Smooth muscle cell (in vitro differentiated cells): ENCODE results near the gene EPB41L3. TPM values are rescaled to one million over a fixed set of nuclear protein-coding genes. Genes with fewer than 3 reads are reported as not detected.

ENCODE experiments used
- DNase-seq: peaks from one replicate; lab custom pipeline; 2025; ENCODE audit not compliant: unreplicated experiment; lab: John Stamatoyannopoulos, UW
- H2AFZ ChIP-seq: fragments of 200-600 bp; sonication (generic); 2 replicates; pipeline ENCODE4 v1.6.0; 2016; ENCODE audit warnings: antibody characterized with exemption, low read depth, mild to moderate bottlenecking
- H3F3A ChIP-seq: fragments of 200-600 bp; sonication (generic); 2 replicates; pipeline ENCODE4 v1.6.0; 2017; ENCODE audit warnings: antibody characterized with exemption, low read depth
- H3K27ac ChIP-seq: fragments of 200-600 bp; sonication (generic); 2 replicates; pipeline ENCODE4 v1.5.1; 2016; ENCODE audit warnings: low read depth, mild to moderate bottlenecking
- H3K27me3 ChIP-seq: fragments of 200-600 bp; sonication (generic); 2 replicates; pipeline ENCODE4 v1.6.1; 2016; ENCODE audit warnings: low read depth, mild to moderate bottlenecking
- H3K36me3 ChIP-seq: fragments of 200-600 bp; sonication (generic); 2 replicates; pipeline ENCODE4 v1.5.1; 2016; ENCODE audit warnings: low read depth
- H3K4me1 ChIP-seq: fragments of 200-600 bp; sonication (generic); 2 replicates; pipeline ENCODE4 v1.5.1; 2016; ENCODE audit warnings: low read depth
- H3K4me2 ChIP-seq: fragments of 200-600 bp; sonication (generic); 2 replicates; pipeline ENCODE4 v1.6.0; 2016; ENCODE audit warnings: mild to moderate bottlenecking
- H3K4me3 ChIP-seq: fragments of 200-600 bp; sonication (generic); 2 replicates; pipeline ENCODE4 v1.5.1; 2016; ENCODE audit warnings: mild to moderate bottlenecking
- H3K79me2 ChIP-seq: fragments of 200-600 bp; sonication (generic); 2 replicates; pipeline ENCODE4 v1.6.0; 2016; ENCODE audit warnings: low read depth, mild to moderate bottlenecking
- H3K9ac ChIP-seq: fragments of 200-600 bp; sonication (generic); 2 replicates; pipeline ENCODE4 v1.6.0; 2016; ENCODE audit warnings: low read depth
- H3K9me3 ChIP-seq: fragments of 200-600 bp; sonication (generic); replicated peaks from 2 replicates; pipeline ENCODE4 v1.5.1; 2016; ENCODE audit warnings: low read depth
- H4K20me1 ChIP-seq: fragments of 200-600 bp; sonication (generic); 2 replicates; pipeline ENCODE4 v1.6.0; 2016; ENCODE audit warnings: low read depth
- WGBS: methylation state at CpG from one replicate; pipeline ENCODE4 v1.1.7; 2016; ENCODE audit warnings: low lambda C conversion rate; 5-methylcytosine and 5-hydroxymethylcytosine counted together
- polyA plus RNA-seq: library from polyadenylated mRNA; unstranded; fragments of >200 nt; fragmentation: Nextera tagmentation; extraction: Ambion mirVana; gene quantifications from 2 replicates; pipeline ENCODE4 v1.2.1, GENCODE V29; 2016
- total RNA-seq: library from RNA; depleted of rRNA; stranded (reverse); fragments of >200 nt; gene quantifications from 2 replicates; pipeline ENCODE4 v1.2.3, GENCODE V29; 2014
- TF ChIP-seq, protein P1 (sequence below): fragments of 200-600 bp; sonication (generic); IDR thresholded peaks from 2 replicates; pipeline ENCODE4 v1.5.1; 2017; ENCODE audit warnings: borderline replicate concordance, mild to moderate bottlenecking, antibody characterized with exemption; ENCODE audit not compliant: insufficient read depth, poor library complexity, severe bottlenecking

Gene EPB41L3
- total and polyA plus RNA-seq, 2 experiments from 2014 or later, result 11.5 to 26.9 TPM

- Histone ChIP-seq H3K4me2 (no peak overlapping the region), H3F3A (peaks cover 12% of the 10 kb centered on the region), H3K9ac (no peak overlapping the region), H3K79me2 (peaks cover 49% of the 10 kb centered on the region), H3K27me3 (no peaks in the 10 kb centered on the region), H3K9me3 (no peaks in the 10 kb centered on the region), H4K20me1 (no peaks in the 10 kb centered on the region), H3K4me1 (no peaks in the 10 kb centered on the region), H3K36me3 (no peaks in the 10 kb centered on the region), H2AFZ (no peak overlapping the region), H3K27ac (no peak overlapping the region), H3K4me3 (no peak overlapping the region)
- TF ChIP-seq, protein P1, sequence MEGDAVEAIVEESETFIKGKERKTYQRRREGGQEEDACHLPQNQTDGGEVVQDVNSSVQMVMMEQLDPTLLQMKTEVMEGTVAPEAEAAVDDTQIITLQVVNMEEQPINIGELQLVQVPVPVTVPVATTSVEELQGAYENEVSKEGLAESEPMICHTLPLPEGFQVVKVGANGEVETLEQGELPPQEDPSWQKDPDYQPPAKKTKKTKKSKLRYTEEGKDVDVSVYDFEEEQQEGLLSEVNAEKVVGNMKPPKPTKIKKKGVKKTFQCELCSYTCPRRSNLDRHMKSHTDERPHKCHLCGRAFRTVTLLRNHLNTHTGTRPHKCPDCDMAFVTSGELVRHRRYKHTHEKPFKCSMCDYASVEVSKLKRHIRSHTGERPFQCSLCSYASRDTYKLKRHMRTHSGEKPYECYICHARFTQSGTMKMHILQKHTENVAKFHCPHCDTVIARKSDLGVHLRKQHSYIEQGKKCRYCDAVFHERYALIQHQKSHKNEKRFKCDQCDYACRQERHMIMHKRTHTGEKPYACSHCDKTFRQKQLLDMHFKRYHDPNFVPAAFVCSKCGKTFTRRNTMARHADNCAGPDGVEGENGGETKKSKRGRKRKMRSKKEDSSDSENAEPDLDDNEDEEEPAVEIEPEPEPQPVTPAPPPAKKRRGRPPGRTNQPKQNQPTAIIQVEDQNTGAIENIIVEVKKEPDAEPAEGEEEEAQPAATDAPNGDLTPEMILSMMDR, result no peak
- DNase-seq, result no peak
- 88% methylated on average over 8 of the region's 8 CpGs for WGBS
Measured at GRCh38 chr18:5530629-5531178, 13.1 kb downstream of the EPB41L3 start.

DNA sequence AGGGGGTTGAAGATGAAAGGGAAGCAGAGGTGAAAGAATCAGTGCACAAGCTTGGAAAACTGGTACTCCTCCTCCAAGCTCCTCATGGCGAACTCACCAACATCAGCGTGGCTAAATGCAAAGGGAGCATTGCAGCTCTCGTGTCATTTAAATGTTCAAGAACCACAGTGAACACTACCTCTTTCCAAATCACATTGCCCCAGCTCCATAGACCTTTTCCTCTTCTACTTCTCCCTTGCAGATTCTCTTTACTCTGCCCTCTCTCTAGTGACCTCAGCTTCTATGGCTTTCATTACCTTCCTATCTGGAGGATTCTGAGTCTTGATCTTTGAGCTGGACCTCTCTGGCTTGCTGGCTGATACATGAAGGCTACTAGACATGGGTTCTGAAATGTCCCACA is 14.3 kb downstream of the EPB41L3 start:
- Histone ChIP-seq H3K36me3 (no peaks in the 10 kb centered on the region), H3K4me3 (no peak overlapping the region), H3F3A (peaks cover 12% of the 10 kb centered on the region), H3K4me1 (no peaks in the 10 kb centered on the region), H3K9ac (no peak overlapping the region), H2AFZ (no peak overlapping the region), H3K79me2 (peaks cover 52% of the 10 kb centered on the region), H3K9me3 (no peaks in the 10 kb centered on the region), H4K20me1 (no peaks in the 10 kb centered on the region), H3K27ac (no peak overlapping the region), H3K27me3 (no peaks in the 10 kb centered on the region), H3K4me2 (no peak overlapping the region)
- TF ChIP-seq, protein P1, result no peak
- WGBS, result 84% methylated on average over 3 of the region's 3 CpGs
- DNase-seq, result no peak

DNA sequence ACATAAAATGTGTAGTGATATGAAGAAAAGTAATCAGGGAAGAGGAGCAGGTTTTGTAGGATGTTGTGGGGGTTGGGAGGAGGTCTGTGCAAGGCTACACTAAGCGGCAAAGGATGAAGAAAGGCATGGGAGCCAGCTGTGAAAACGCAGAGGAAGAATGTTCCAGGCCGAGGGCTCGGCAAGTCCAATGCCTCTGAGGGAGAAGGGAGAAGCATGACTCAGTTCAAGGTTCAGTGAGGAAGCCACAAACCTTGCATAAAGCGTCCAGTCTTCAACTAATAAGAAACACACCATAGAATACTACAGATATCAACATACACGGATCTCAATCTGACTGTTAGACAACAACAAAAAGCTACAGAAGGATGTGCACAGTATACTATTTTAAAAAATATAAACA is 16.2 kb downstream of the EPB41L3 start:
- Histone ChIP-seq H3K36me3 (no peaks in the 10 kb centered on the region), H3K4me2 (peak overlapping the region; percentile 60), H4K20me1 (no peaks in the 10 kb centered on the region), H3K79me2 (peaks cover 48% of the 10 kb centered on the region), H3K27me3 (no peaks in the 10 kb centered on the region), H3K4me3 (no peak overlapping the region), H3K9ac (no peak overlapping the region), H2AFZ (no peak overlapping the region), H3K4me1 (no peaks in the 10 kb centered on the region), H3K9me3 (no peaks in the 10 kb centered on the region), H3F3A (peaks cover 12% of the 10 kb centered on the region), H3K27ac (peak overlapping the region; percentile 53)
- no peak for DNase-seq
- WGBS, result 7% methylated on average over 6 of the region's 6 CpGs
- TF ChIP-seq, protein P1, result no peak

GRCh38 chr18:5524660-5525059 is 19.1 kb downstream of the EPB41L3 start:
- 91% methylated on average over 3 of the region's 3 CpGs for WGBS
- peaks cover 12% of the 10 kb centered on the region for H3F3A ChIP-seq
- H3K36me3 ChIP-seq, result no peaks in the 10 kb centered on the region
- H3K79me2 ChIP-seq, result peaks cover 43% of the 10 kb centered on the region
- H2AFZ ChIP-seq, result no peak overlapping the region
- H3K4me1 ChIP-seq, result no peaks in the 10 kb centered on the region
- H4K20me1 ChIP-seq, result no peaks in the 10 kb centered on the region
- H3K9ac ChIP-seq, result no peak overlapping the region
- no peak overlapping the region for H3K4me3 ChIP-seq
- TF ChIP-seq, protein P1, result no peak
- no peak overlapping the region for H3K27ac ChIP-seq
- no peaks in the 10 kb centered on the region for H3K9me3 ChIP-seq
- no peaks in the 10 kb centered on the region for H3K27me3 ChIP-seq
- DNase-seq, result no peak
- H3K4me2 ChIP-seq, result no peak overlapping the region
